DMS 273 (cell line): ENCODE data around the gene PRELID3B.

Experiments
- DNase-seq: peaks from one replicate; lab custom pipeline; 2025; ENCODE audit not compliant: unreplicated experiment; lab: John Stamatoyannopoulos, UW

PRELID3B gene

DNA sequence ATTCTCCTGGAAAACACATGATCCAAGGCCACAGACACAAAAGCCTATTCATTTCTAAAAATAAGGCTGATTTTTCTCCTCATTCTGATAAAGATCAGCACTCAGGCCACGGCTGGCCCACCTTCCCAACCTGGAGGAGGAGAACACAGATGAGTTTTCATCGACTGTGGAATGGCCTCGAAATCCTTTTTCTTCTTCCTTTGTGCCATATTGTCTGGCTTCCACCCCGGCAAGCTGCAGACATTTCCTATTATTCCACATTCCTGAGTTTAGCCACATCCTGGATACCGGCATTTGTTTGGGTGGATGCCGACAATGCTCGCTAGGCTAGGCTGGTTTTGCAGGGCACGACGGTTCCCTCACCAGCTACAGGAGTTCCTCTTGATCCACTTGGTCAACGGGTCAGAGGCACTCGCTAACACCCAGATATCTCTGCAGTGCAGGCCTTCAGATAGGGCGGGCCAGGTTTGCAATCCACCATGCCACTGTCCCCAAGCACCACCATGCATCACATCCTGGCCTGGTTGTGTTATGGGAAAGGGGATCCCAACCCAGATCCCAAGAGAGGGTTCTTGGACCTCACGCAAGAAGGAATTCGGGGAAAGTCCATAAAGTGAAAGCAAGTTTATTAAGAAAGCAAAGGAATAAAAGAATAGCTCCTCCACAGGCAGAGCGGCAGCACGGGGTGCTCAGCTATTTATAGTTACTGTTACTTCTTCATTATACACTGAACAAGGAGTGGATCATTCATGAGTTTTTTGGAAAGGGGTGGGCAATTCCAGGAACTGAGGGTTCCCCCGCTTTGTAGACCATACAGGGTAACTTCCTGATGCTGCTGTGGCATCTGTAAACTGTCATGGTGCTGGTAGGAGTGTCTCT lies 31.4 kb downstream of the PRELID3B start:
- no peak for DNase-seq

DNA sequence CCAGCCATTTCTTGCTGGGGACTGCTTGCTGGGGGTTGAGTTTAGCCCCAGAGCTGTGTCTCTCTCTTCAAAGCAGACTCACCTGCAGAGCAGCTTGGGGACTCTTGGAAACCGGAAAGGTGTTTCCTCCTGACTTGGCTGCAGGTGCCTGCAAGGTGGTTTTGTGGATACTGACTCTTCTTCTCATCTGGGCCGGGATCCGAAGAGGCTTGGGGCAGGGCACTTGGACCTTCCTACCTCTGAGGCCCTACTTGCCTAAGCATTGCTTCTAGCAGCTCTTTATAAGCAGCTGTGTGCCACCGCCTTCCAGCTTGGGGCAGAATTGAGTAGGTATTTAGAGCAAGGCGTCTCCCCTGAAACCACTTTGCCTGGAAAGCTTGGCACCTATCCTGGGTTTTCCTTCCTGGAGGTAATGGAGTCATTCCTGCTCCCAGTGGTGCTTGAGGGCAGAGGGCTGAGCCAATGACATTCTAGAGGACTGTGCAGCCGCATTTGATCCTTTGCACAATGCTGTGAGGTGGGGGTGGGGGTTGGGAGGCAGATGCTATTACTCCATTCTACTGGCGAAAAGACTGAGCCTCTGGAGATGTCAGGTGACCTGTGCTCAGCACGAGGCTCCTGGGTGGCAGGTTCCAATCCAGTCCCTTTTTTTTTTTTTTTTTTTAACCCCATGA lies 32.1 kb downstream of the PRELID3B start:
- DNase-seq, result peak; percentile 24

DNA sequence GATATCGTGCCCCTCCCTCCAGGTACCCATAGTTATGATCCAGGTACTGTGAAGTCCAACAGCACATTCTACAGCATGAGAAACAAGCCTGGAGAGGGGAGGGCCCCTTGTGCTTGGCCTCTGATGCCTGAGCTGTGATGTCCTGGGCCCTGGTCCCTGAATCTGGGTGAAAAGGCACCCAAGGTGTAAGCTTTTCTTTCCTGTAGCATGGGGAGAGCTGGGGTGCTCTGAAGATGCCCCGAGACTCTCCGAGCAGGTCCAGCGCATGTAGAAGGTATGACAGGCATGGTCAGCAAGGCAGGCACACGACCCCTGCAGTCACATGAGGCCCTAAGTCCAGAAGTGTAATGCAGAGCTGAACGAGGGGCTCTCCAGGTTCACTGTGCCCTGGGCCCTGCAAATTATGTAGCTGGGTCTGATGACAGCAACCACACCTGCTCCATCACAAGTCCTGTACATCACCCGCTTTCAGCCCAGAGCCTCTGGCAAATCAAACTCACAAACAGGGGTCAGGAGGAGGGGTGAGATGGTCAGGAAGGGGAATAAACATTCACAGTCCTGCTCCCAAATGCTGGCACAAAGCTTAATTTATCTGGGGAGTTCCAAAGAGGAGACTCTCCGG lies 33.8 kb downstream of the PRELID3B start:
- DNase-seq, result no peak

- peak; percentile 12 for DNase-seq
Measured at GRCh38 chr20:59007665-59008511, 34.7 kb downstream of the PRELID3B start.

DNA sequence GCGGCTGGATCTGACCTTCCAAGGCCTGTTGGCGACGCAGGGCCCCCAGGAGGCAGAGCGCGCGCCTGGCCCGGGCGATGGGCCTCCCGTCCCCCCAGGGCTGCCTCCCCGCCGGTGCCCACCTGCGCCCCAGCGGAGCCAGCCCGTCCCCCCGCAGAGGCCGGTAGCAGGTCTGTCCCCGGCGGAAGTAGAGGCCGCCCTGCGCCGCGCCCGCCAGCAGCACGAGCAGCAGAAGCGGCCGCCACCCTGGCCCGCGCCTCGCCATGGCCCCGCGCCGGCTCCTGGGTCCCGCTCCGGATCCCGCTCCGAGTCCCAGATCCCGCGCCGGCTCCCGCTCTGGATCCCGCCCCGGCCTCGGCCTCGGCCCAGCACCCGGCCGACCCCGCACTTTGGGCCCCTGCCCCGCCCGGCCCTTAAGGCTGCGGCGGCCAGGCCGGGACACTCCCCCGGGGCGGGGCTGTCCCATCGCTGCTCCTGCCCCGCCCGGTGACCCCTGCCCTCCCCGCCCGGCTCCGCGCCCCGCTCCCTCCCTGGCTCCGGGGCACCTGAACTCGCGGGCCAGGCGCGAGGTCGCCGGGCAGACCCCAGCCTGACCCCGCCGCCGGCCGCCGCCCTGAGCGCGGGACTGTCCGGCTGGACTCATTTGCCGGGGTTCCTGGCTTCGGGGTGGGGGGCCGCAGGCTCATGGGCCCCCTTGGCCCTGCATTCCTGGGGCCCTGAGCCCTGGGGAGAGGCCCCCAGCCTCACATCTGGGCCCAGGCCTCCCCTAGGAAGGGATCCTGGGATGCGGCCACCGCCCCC lies 35.5 kb downstream of the PRELID3B start, which contains the start of gene CTSZ:
TSS of gene CTSZ (minus strand) at position 391 of the 801 bp plus-strand sequence. CDS start at position 265, 126 bp downstream.
- DNase-seq, result peak; percentile 67

DNA sequence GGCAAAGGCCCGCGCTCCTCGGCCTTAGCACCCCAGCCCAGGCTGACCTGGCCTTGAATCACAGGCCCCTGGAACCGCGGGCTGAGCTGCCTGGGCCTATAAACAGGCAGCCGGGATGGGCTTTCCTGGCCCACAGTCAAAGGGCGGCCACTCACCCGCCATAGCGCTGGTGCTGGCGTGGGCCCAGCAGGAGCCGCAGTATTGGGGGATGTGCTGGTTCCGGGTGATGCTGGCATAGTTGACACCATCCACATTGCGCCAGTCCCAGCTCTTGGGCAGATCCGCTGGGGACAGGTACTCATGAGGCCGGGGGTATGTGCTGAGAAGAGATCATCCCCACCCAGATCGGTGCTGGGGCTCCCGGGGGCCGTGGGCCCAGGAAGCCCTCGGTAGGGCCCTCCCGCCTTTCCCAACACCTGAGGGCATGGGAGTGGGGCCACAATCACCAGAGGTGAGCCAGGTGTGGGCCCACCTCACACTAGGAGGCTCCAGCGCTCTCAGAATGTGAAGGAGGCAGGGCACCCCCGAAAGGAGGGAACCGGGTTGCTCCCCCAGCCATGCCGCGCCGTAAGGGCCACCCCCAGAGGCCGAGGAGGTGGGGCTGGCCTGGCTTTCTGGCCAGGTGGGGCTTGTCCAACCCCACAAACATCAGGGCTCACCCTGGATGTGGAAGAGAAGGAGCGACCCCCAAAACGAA lies 36.3 kb downstream of the PRELID3B start:
- DNase-seq, result no peak

DNA sequence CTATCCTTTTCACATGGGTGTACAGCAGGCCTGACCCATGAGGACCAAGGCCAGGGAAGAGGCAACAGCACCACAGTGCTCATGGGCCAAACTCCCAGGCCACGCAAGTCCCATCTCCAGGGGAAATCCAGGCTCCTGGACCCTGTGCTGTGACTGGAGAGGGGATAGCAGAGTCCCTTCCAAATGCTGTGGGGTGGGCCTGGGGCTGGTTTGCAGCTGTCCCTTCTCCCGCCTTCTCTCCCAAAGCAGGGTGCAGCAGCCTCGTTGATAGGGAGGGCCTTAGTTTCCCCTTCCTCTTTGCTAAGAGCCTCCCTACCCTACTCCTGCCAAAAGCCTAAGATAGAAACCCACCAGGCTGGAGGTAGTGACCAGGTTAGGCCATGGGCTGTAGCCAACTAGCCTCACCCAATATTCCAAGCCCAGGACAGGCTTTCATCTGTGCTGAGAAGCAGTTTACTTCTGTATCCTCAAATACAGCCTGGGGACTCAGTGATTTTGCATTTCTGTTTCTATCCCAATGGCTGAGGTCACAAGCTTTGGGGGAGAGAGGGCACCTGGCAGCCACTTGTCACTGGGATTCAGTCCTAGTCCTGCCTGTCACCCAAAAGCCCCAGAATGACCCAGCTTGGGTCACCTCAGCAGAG lies 36.9 kb downstream of the PRELID3B start:
- DNase-seq, result no peak

DNA sequence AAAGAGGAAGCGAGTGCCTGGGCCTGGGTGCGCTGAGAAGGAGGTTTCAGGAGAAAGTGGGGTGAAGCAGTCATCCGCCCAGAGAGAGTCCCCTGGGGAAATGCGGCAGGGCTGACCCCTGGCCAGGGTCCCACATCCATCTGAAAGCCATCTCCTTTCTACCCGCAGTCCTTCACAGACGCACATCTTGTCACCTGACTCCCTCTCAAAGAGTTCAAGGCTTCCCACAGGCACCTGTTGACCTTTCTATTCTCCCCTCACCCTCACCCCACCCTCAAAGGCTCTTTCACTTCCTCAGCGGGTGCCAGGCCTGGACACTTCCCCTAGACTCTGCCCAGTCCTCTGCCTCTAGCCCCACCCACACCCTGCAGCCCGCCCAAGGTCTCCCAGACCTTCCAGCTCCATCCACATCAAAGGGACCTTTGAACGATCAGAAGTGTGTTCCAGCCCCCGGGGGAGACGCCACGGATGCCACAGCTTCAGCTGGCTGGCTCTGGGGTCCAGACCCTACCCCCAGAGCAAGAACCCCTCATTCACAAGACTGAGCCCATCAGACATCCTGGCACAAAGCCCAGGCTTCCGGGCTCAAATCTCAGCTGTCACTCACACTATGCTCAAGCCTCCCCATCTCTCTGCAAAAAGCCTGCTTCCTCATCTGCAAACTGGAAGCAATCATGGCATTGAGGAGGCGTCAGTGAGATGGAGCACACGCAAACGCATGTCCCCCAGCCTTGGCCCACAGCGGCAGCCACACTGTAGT lies 37.6 kb downstream of the PRELID3B start:
- peak; percentile 32 for DNase-seq

GRCh38 chr20:59004493-59004762 lies 38.2 kb downstream of the PRELID3B start:
- peak; percentile 21 for DNase-seq

DNA sequence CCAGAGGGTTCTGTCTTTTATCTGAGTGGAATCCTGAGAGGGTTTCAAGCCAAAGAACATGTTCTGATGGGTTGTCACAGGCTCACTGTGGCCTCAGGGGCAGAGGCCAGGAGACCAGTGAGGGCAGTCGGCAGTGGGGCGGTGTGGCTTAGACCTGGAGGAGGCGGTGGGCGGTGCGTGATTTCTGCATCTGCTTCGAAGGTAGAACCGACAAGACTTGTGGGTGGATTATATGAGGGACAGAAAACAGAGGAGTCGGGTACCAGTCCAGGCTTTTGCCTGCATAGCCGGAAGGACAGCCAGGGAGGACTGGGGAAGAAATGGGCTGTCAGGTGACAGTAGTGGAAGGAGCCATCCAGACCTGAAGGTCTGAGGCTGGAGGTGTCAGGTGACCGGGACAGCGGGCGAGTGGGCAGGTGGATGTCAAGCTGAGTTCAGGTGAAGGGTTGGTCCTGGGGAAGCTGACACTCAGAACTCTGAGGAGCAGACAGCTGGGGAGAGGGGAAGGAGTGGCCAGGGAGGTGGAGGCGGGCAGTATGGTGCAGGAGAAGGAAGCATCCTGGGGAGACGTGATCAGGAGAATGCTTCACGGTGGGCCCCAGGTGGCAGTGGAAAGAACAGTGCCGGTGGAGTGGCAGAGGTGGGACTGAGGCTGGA lies 38.6 kb downstream of the PRELID3B start:
- DNase-seq, result no peak

DNA sequence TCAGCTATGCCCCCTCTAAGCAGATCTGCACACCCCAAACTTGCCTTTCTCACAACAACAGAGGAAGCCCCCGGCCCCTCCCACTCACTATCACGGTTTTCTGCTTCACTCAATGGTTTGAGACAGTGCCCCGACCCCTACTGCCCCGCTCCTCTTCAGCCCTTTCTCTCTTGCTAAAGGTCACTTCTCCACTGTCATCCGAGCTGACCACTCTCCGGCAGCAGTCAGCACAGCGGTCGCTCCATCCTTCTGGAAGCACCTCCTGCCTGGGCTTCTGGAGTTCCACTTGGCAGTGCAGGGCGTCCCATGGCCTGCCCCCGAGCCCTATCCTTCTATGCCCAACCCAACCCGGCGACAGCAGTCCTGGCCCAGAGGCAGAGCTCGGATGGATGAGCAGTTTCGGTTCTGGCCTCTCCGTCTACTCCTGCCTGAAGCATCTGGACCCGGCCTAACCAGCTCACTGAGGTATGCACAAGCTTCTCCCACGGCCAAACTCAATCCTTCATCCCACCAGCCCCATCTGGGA lies 39.6 kb downstream of the PRELID3B start:
- DNase-seq, result no peak

- no peak for DNase-seq
Measured at GRCh38 chr20:59002388-59002787, 40.2 kb downstream of the PRELID3B start.

GRCh38 chr20:59001449-59002171 lies 41.0 kb downstream of the PRELID3B start:
- no peak for DNase-seq

DNA sequence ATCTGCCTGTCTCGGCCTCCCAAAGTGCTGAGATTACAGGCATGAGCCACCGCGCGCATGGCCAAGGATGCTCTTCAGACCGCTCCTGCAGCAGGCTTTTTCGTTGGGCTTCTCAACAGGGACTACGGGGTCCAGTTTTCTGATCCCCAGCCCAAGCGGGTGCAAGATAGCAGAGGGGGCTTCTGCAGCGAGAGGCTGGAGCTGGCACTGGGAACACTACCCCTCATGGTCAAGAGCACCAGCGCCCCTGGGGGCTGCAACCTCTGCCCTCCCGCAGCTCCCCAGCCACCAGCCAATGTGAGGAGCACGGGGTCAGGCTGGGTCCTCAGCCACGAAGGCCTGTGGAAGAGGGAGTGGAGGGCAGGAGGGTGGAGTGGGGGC lies 41.5 kb downstream of the PRELID3B start:
- DNase-seq, result no peak

GRCh38 chr20:59000326-59000725 lies 42.3 kb downstream of the PRELID3B start:
- no peak for DNase-seq

GRCh38 chr20:58998656-58999055 lies 43.9 kb downstream of the PRELID3B start:
- DNase-seq, result no peak

GRCh38 chr20:58997141-58997770 lies 45.3 kb downstream of the PRELID3B start:
- peak; percentile 16 for DNase-seq
